Measurements from ENCODE around the gene SP7. TPM values are rescaled to one million over a fixed set of nuclear protein-coding genes. Genes with fewer than 3 reads are reported as not detected.
"Not testable (repeated sequence)": the region's sequence is repeated elsewhere in the genome, so short reads cannot be mapped to it uniquely, and the experiment has no call there.

Gene SP7
- total RNA-seq, 1 donor from 2014 or later: not detected

GRCh38 chr12:53346491-53346890 lies 10.3 kb upstream of the SP7 start:
- no peak for DNase-seq (ENCODE audit: low read depth in 2 of 2)

DNA sequence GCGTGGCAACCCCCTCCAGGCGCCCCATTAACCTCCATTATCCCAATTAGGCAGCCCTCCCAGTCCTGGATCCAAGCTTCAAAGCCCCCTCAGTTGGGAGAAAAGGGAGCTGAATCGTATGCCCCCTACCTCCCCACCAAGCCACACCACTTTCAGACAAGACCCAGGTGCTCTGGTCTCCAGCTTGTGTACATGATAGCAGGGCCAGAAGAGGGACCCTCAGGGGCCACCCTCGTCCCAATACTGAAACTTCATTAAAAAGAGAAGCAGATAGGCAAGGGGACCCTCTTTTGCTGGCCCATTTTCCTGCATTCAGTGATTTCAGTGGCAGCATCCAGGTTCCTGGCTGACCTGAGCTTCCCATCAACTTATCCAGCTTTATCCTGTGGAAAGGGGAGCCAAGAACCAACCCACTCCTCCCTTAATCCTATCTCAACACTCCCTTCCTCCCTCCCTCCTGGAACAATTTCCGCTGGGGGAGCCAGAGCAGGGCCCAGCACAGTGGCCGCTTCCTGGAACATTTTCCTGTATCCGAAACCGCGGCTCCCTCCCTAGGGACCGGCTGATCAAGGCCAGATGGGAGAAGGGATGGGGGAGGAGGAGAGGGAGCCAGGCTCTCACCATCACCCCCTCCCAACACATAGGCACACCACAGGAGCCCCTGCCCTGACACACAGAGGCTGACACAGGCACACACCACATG lies 9.5 kb upstream of the SP7 start:
- DNase-seq (ENCODE audit: low read depth in 2 of 2): peak; percentile 32 to 92

DNA sequence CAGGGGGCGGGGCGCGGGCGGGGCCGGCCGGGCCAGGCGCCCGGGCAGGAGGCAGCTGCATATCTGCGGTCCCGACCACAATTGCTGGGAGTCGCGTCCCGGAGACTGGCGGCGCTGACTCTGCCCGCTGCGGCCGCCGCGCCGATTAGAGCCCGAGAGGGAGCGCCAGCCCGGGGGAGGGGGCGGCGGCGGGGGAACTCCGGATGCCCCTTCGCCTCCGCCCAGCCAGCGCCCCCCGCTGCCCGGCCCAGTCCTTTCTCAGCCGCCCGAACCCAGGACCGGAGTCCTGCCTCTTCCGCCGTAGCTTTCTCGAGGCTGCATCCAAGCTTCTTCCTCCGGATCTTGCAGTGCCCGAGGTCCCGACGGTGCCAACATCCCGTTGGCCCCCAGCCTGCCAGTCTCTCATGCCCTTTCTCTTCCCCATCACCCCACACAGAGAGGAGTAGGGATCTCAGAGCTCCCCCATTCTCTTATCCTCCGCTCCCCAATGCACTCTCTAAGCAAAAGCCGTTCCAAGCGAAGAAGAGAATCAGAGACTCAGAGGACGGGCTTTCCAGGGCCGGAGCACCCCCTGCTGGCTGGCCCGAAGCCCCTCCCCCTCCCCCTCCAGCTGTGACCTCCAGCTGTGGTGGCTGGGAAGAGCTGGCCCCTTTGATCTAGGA lies 8.8 kb upstream of the SP7 start:
- DNase-seq (ENCODE audit: low read depth in 2 of 2): peak; percentile 81 to 84

DNA sequence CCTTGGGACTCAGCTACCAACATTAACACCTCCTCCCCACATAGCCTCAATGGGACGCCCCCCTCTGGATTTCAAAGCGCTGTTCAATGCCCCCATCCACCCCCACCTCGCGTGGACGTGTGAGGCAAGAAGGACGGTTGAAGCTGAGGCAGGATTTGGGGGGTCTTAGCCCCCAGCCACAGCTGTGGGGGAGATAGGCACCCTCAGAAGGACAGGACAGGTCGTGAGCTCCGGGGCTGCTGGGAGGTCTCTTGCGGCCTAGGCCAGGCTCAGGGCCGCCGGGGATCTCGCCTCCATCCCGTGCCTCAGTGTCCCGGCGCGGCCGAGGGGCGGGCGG lies 8.3 kb upstream of the SP7 start:
- no peak for DNase-seq (ENCODE audit: low read depth in 2 of 2)

GRCh38 chr12:53343969-53344368 lies 7.8 kb upstream of the SP7 start:
- DNase-seq (ENCODE audit: low read depth in 2 of 2): no peak

- no peak for DNase-seq (ENCODE audit: low read depth in 2 of 2)
These were observed 7.3 kb upstream of the SP7 start for GRCh38 chr12:53343449-53343848.

DNA sequence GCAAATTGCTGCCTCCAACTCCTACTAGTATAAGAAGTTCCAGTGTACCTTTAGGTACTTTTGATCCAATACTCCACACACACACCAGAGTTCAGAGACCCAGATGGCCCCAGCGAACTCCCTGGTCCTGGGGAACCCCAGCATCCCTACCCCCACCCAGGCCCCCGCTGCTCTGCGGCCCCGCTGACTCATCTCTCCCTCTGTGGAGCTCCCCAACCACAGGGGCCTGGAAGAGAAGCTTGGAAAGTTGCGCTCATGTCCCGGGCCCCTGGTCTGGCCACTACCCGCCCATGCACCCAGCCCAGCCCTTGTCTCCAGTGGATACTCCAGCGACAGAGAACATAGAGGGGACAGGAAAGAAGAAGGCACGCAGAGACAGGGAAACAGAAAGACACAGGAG lies 4.2 kb upstream of the SP7 start:
- no peak for DNase-seq (ENCODE audit: low read depth in 2 of 2)

DNA sequence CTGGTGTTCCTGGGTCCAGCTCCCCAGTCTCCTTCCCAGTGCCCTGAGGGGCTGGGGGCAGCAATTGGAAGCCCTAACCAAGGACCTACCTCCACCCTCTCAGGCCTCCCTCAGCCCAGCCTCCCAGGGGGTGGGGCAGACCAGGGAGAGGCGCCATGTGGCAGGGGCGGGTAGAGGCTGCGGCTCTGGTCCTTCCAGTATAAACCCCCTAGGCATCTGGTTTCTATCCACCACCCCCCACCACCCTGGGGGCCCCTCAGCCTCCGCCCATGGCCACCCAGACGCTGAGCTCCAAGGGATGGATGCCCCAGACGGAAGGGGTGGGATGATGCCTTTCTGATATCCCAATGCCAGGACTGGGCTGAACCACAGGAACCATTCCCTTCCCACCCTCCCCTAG lies 2.8 kb upstream of the SP7 start:
- DNase-seq (ENCODE audit: low read depth in 2 of 2): no peak

- no peak for DNase-seq (ENCODE audit: low read depth in 2 of 2)
These were observed 1.9 kb upstream of the SP7 start for GRCh38 chr12:53338017-53338416.

GRCh38 chr12:53334822-53335221 lies 1.3 kb downstream of the SP7 start:
- DNase-seq (ENCODE audit: low read depth in 2 of 2): no peak

DNA sequence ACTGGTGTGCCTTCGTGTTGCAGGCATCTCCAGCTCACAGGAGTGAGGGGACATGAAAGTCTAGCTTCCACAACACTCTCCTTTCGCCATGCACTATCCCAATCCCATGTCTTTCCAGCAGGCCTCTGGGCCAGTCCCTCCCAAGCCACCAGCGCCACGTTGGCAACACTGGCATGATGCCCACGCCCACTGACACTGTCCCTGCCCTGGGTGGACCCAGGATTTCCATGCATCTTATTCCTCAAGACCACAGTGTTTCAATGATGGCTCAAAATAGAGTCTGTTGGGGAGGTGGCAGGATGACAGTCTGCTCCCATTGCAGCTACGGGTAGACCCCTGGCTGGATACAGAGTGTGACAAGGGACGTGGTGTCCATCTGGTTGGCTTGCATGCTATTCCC lies 2.3 kb downstream of the SP7 start:
- DNase-seq (ENCODE audit: low read depth in 2 of 2): no peak

- DNase-seq (ENCODE audit: low read depth in 2 of 2): no peak
These were observed 2.9 kb downstream of the SP7 start for GRCh38 chr12:53333289-53333688.

DNA sequence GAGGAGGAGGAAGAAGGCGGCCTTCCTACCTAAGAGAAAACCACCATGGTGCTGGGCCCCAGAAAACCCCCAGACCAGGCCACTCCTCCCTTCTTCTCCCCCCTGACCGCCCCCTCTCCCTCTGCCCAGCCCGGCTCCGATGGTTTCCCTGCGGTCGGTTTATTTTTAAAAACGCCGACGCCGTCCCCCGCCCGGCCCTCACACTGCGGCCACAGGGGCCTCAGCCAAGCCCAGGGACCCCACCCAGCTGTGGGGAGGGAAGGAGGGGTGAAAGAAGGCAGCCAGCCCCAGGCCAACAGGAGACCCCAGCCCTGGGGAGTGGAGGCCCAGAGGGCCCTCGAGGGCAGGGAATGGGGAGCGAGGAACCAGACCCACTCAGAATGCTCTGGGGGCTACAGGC lies 3.4 kb downstream of the SP7 start:
- DNase-seq (ENCODE audit: low read depth in 2 of 2): no peak

DNA sequence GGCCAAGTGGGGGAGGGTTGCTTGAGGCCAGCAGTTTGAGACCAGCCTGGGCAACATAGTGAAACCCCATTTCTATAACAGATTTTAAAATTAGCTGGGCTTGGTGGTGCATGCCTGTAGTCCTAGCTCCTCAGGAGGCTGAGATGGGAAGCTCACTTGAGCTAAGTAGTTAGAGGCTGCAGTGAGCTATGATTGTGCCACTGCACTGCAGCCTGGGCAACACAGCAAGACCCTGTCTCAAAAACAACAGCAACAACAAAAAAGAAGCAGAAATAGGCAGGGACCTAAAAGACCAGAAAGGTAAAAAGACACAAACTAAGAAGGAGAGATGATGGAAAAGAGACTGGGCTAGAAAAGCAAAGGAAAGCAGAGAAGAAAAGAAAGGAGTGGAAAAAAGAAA lies 3.8 kb downstream of the SP7 start:
- not testable (repeated sequence) for DNase-seq (ENCODE audit: low read depth in 2 of 2)

DNA sequence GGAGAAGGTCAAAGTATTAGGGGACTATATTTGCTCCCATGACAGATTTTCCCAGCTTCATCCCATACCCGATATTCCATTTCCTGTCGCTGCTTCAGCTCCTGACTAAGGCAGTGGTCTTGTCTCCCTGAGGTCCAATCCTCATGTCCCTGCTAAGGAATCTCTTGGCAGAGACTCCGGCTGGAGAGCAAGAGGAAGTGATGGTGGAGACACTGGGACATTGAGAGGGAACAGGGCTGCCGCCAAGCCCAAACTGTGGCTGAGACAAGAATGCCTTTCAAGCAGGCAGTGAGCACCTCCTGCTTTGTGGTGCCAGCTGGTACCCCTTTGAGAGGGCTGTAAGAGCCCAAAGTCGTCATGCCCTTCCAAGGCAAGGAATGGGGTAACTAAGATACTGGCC lies 5.5 kb downstream of the SP7 start:
- DNase-seq (ENCODE audit: low read depth in 2 of 2): no peak

- no peak for DNase-seq (ENCODE audit: low read depth in 2 of 2)
These were observed 8.1 kb downstream of the SP7 start for GRCh38 chr12:53328043-53328435.

GRCh38 chr12:53327435-53328042 lies 8.6 kb downstream of the SP7 start:
- DNase-seq (ENCODE audit: low read depth in 2 of 2): peak; percentile 23 to 35

GRCh38 chr12:53326460-53327185 lies 9.5 kb downstream of the SP7 start:
- no peak for DNase-seq (ENCODE audit: low read depth in 2 of 2)

GRCh38 chr12:53325511-53326061 lies 10.6 kb downstream of the SP7 start:
- peak; percentile 27 to 37 for DNase-seq (ENCODE audit: low read depth in 2 of 2)

DNA sequence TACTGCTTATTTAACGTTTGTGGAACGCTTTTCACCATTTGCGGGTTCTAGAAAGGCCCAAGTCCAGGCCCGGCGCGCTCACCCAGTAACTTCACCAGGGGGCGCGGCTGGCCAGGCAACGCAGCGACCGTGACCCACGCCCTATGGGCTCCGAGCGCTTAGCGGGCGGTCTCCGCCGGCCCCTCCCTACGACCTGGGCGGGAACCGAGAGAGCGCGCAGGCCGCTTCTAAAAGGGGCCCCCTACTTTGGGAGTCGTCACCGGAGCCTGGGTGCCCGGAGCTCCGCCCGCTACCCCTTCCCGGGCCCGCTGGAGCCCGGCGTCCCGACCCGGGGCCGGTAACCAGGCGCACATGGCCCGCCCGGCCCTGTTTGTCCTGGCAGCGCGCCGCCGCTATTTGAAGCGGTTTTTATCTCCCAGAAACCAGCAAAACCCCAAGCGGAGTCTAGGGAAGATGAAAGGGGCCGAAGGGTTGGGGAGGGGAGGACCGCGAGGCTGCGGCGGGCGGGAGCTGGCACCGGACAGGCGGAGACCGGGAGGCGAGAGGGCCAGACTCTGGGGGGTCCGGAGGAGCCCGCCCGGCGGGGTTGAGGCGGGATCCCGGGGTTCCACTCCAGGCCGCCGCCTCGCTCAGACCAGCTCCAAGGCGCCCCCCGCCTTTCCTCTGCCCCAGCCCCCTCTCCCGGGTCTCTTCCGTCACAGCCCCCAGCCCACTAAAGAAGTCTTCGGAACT lies 11.2 kb downstream of the SP7 start:
- DNase-seq (ENCODE audit: low read depth in 2 of 2): peak; percentile 91 to 92

DNA sequence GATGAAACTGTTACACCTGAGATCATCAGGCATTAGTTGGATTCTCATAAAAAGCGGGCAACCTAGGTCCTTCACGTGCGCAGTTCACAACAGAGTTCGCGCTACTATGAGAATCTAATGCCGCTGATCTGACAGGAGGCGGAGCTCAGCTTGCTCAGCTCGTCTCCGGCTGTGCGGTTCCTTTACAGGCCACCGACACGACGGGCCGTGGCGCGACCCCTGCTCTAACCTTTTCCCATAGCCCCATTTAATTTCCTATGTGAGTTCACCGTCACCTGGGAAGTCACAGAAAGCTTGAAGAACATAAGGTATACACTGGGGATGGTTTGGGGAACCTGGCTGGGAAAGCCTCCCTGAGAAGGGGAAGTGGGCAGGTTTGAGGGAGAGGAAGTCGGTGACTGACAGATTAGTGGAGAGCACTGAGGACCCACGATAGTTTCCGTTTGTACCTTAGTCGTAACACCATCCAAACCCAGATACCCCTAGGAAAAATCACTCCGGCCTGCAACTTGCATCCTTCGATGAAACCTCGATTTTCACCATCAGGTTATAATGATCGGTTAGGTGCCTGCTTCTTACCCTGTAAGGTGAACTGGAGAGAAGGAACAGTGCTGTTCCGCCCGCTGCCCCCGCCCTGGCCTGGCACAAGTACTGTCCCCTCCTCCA lies 11.9 kb downstream of the SP7 start:
- DNase-seq (ENCODE audit: low read depth in 2 of 2): peak in 1 of 2 donors; percentile 13

Measured in lung microvascular endothelial cell (primary cell).